HepG2 (cell line): ENCODE measurements around the gene HS6ST2. TPM values are rescaled to one million over a fixed set of nuclear protein-coding genes. Genes with fewer than 3 reads are reported as not detected.

Source experiments
- ATAC-seq: fragments of 200-7000 bp; cut with Tn5 transposase; 3 replicates; pipeline ENCODE4 v1.9.1; 2020; ENCODE audit warnings: mild to moderate bottlenecking, moderate library complexity
- BruUV-seq: library from RNA; stranded (reverse); fragments of 400-500 nt; replicated peaks from 2 replicates; lab custom pipeline; 2021; lab: Mats Ljungman, UMichigan
- CTCF ChIA-PET: fragments of 300-600 bp; formaldehyde crosslinking; extraction: SDS; loops from one replicate; lab custom pipeline; 2021; ENCODE audit warnings: low total read pairs, inconsistent platforms, low intra/inter-chr PET ratio; lab: Yijun Ruan, JAX
- POLR2A ChIA-PET: fragments of 350-600 bp; sonication (Branson Sonifier 250); formaldehyde crosslinking; loops from one replicate; lab custom pipeline; 2020; ENCODE audit warnings: antibody characterized with exemption, inconsistent platforms; lab: Yijun Ruan, JAX
- DNase-seq: peaks from one replicate; pipeline ENCODE4 v3.0.0-alpha.2; 2015; ENCODE audit warnings: low spot score
- FAIRE-seq: peaks from 3 replicates; lab custom pipeline; 2011; peaks lifted over from hg19 to GRCh38; lab: Jason Lieb, UNC
- H2AFZ ChIP-seq: one replicate; pipeline ENCODE4 v1.6.1; 2011; ENCODE audit warnings: low read length, inconsistent platforms
- H3K27ac ChIP-seq: fragments of 300-600 bp; 3 replicates; pipeline ENCODE4 v1.8.0; 2011; ENCODE audit warnings: mixed run types, mild to moderate bottlenecking, mixed read lengths, low read length, inconsistent platforms; ENCODE audit not compliant: insufficient read depth; ENCODE audit errors: extremely low read length
- H3K27me3 ChIP-seq, 2 experiments: fragments of 200-600 bp in 1 of 2; 2 replicates in 1 of 2; 3 replicates in 1 of 2; pipeline versions ENCODE4 v1.6.0 to v1.8.0; 2011; ENCODE audit warnings: low read length in 2 of 2, mild to moderate bottlenecking in 2 of 2, moderate library complexity in 2 of 2, inconsistent platforms in 1 of 2; ENCODE audit not compliant: insufficient read depth in 2 of 2, control insufficient read depth in 1 of 2
- H3K36me3 ChIP-seq, 2 experiments: fragments of 200-600 bp in 1 of 2; replicated peaks in 1 of 2; 2 replicates in 1 of 2; 3 replicates in 1 of 2; pipeline versions ENCODE4 v1.5.1 to v1.8.0; 2011; ENCODE audit warnings: low read length in 2 of 2, inconsistent platforms in 1 of 2; ENCODE audit not compliant: insufficient read depth in 2 of 2, control insufficient read depth in 1 of 2
- H3K4me1 ChIP-seq: 2 replicates; pipeline ENCODE4 v1.5.1; 2012; ENCODE audit warnings: low read length, inconsistent platforms; ENCODE audit not compliant: insufficient read depth
- H3K4me2 ChIP-seq: 2 replicates; pipeline ENCODE4 v1.6.0; 2011; ENCODE audit warnings: low read depth, low read length, inconsistent platforms
- H3K4me3 ChIP-seq, 3 experiments: fragments of 200-600 bp in 1 of 3; sonication (generic), shearing (Covaris generic) in 1 of 3; replicated peaks in 1 of 3; 2 replicates each; pipeline ENCODE4 v1.5.1; 2011 to 2016; ENCODE audit warnings: low read length in 3 of 3, inconsistent platforms in 2 of 3, low read depth in 2 of 3, mild to moderate bottlenecking in 2 of 3, control low read depth in 1 of 3, mixed read lengths in 1 of 3; ENCODE audit not compliant: insufficient read depth in 1 of 3
- H3K79me2 ChIP-seq: one replicate; pipeline ENCODE4 v1.6.1; 2011; ENCODE audit warnings: low read length, inconsistent platforms; ENCODE audit not compliant: insufficient read depth
- H3K9ac ChIP-seq: 2 replicates; pipeline ENCODE4 v1.6.0; 2011; ENCODE audit warnings: mild to moderate bottlenecking, low read depth, low read length, inconsistent platforms; ENCODE audit not compliant: insufficient read depth
- H3K9me3 ChIP-seq: 2 replicates; pipeline ENCODE4 v1.5.1; 2012; ENCODE audit warnings: mild to moderate bottlenecking, low read length
- H4K20me1 ChIP-seq: 2 replicates; pipeline ENCODE4 v1.6.0; 2011; ENCODE audit warnings: inconsistent platforms, mild to moderate bottlenecking, low read length, moderate library complexity; ENCODE audit not compliant: insufficient read depth
- ARNT2 ChIP-seq: sonication (generic); formaldehyde crosslinking; IDR thresholded peaks from 2 replicates; pipeline ENCODE4 v1.8.0; 2022; ENCODE audit warnings: mild to moderate bottlenecking, low read depth, missing genetic modification reagents, moderate library complexity
- EEA1 ChIP-seq: sonication (generic); formaldehyde crosslinking; IDR thresholded peaks from 2 replicates; pipeline ENCODE4 v1.5.1; 2020; ENCODE audit warnings: mild to moderate bottlenecking, missing genetic modification reagents, borderline replicate concordance
- FOSL1 ChIP-seq: sonication (generic); formaldehyde crosslinking; IDR thresholded peaks from 2 replicates; pipeline ENCODE4 v1.9.0; 2021; ENCODE audit warnings: missing genetic modification reagents, borderline replicate concordance
- GATAD2A ChIP-seq: IDR thresholded peaks from 2 replicates; pipeline ENCODE4 v1.6.1; 2016
- YEATS4 ChIP-seq: sonication (generic); formaldehyde crosslinking; IDR thresholded peaks from 2 replicates; pipeline ENCODE4 v1.4.0; 2020; ENCODE audit warnings: missing genetic modification reagents, borderline replicate concordance
- ZNF101 ChIP-seq: sonication (generic); formaldehyde crosslinking; IDR thresholded peaks from 2 replicates; pipeline ENCODE4 v1.4.0; 2020; ENCODE audit warnings: mild to moderate bottlenecking, low read depth, missing genetic modification reagents, borderline replicate concordance
- ZNF333 ChIP-seq: sonication (generic); formaldehyde crosslinking; IDR thresholded peaks from 2 replicates; pipeline ENCODE4 v1.4.0; 2020; ENCODE audit warnings: mild to moderate bottlenecking, missing genetic modification reagents, borderline replicate concordance
- ZNF660 ChIP-seq: sonication (generic); formaldehyde crosslinking; IDR thresholded peaks from 2 replicates; pipeline ENCODE4 v1.5.1; 2020; ENCODE audit warnings: mild to moderate bottlenecking, low read depth, missing genetic modification reagents, borderline replicate concordance
- ZNF737 ChIP-seq: sonication (generic); formaldehyde crosslinking; IDR thresholded peaks from 2 replicates; pipeline ENCODE4 v1.5.0; 2020; ENCODE audit warnings: missing genetic modification reagents, mild to moderate bottlenecking, borderline replicate concordance
- WGBS: methylation state at CpG from one replicate; pipeline ENCODE4 v1.1.6; 2017; ENCODE audit warnings: low lambda C conversion rate; 5-methylcytosine and 5-hydroxymethylcytosine counted together
- in situ Hi-C: cut with HindIII; loops from 2 replicates; pipeline ENCODE4 v1.10.0; 2017; ENCODE audit warnings: low pct_unique_long_range_greater_than_20kb; ENCODE audit not compliant: extremely low pct_ligation_motif_present
- intact Hi-C: fragments of 100-400 bp; cut with micrococcal nuclease; formaldehyde crosslinking; loops from one replicate; pipeline ENCODE4 v1.10.0; 2022; ENCODE audit not compliant: unreplicated experiment
- polyA plus RNA-seq, 8 experiments: library from polyadenylated mRNA; depleted of rRNA in 3 of 8; stranded (reverse) in 7 of 8; unstranded in 1 of 8; fragments of >200 nt; fragmentation: Illumina TruSeq in 4 of 8; extraction: Trizol in 4 of 8; gene quantifications; 2 replicates each; pipeline versions ENCODE4 v1.2.1 to v1.2.3, GENCODE V29; 2011 to 2016; ENCODE audit warnings: low read depth in 4 of 8, missing spikeins in 1 of 8, mixed read lengths in 1 of 8; ENCODE audit not compliant: insufficient read depth in 1 of 8
- total RNA-seq, 5 experiments: library from RNA; depleted of rRNA; stranded (reverse); fragments of >200 nt; fragmentation: Illumina TruSeq; extraction: Trizol; gene quantifications; 2 replicates each; pipeline ENCODE4 v1.2.3, GENCODE V29; 2016; ENCODE audit warnings: low read depth in 1 of 5
- TF ChIP-seq, protein P1 (sequence below): sonication (generic); formaldehyde crosslinking; IDR thresholded peaks from 2 replicates; pipeline ENCODE4 v1.5.0; 2020; ENCODE audit warnings: mild to moderate bottlenecking, missing genetic modification reagents, moderate library complexity
- TF ChIP-seq, protein P2 (sequence below): sonication (generic); formaldehyde crosslinking; conservative IDR thresholded peaks from 2 replicates; pipeline ENCODE4 v1.4.0; 2020; ENCODE audit warnings: missing genetic modification reagents

HS6ST2 gene
- total and polyA plus RNA-seq, 2 of the 13 experiments (the other 11 are each of a cell fraction or from before 2014, with no cell fraction given): 0.05 TPM; not detected in 1

DNA sequence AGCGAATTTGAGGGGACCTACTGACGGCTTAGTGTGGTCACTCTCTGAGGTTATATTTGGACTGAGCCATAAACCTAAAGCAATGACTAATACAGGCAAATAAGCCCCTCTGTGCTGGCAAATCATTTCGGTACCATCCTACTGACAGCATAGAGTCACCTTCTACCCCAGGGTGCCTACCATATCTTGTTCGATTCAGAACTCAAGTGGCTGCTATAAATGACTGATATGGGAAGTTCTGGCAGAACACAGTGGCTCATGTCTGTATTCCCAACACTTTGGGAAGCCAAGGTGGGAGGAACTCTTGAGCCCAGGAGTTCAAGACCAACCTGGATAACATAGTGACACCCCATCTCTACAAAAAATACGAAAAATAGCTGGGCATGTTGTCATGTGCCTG is 243.5 kb downstream of the HS6ST2 start:
- H3K27ac ChIP-seq: no peak overlapping the region
- 0% methylated on average over 3 of the region's 5 CpGs for WGBS
- no peaks in the 10 kb centered on the region for H3K27me3 ChIP-seq
- no peaks in the 10 kb centered on the region for H3K79me2 ChIP-seq
- CTCF ChIA-PET: no interaction called here
- H3K4me3 ChIP-seq: no peak overlapping the region
- DNase-seq: no peak
- H4K20me1 ChIP-seq: no peaks in the 10 kb centered on the region
- TF ChIP-seq ZNF737: no peak
- TF ChIP-seq, protein P1, sequence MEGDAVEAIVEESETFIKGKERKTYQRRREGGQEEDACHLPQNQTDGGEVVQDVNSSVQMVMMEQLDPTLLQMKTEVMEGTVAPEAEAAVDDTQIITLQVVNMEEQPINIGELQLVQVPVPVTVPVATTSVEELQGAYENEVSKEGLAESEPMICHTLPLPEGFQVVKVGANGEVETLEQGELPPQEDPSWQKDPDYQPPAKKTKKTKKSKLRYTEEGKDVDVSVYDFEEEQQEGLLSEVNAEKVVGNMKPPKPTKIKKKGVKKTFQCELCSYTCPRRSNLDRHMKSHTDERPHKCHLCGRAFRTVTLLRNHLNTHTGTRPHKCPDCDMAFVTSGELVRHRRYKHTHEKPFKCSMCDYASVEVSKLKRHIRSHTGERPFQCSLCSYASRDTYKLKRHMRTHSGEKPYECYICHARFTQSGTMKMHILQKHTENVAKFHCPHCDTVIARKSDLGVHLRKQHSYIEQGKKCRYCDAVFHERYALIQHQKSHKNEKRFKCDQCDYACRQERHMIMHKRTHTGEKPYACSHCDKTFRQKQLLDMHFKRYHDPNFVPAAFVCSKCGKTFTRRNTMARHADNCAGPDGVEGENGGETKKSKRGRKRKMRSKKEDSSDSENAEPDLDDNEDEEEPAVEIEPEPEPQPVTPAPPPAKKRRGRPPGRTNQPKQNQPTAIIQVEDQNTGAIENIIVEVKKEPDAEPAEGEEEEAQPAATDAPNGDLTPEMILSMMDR (CRISPR knock-in tag): no peak
- no peak for TF ChIP-seq ARNT2 (CRISPR knock-in tag)
- no peak for TF ChIP-seq YEATS4 (CRISPR knock-in tag)
- TF ChIP-seq, protein P2, sequence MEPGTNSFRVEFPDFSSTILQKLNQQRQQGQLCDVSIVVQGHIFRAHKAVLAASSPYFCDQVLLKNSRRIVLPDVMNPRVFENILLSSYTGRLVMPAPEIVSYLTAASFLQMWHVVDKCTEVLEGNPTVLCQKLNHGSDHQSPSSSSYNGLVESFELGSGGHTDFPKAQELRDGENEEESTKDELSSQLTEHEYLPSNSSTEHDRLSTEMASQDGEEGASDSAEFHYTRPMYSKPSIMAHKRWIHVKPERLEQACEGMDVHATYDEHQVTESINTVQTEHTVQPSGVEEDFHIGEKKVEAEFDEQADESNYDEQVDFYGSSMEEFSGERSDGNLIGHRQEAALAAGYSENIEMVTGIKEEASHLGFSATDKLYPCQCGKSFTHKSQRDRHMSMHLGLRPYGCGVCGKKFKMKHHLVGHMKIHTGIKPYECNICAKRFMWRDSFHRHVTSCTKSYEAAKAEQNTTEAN: no peak
- TF ChIP-seq, all 625 proteins: peak for 0
- no peak overlapping the region for H3K9ac ChIP-seq
- no peaks in the 10 kb centered on the region for H3K36me3 ChIP-seq
- no peaks in the 10 kb centered on the region for H3K9me3 ChIP-seq
- no TSS peak for BruUV-seq
- no peak for ATAC-seq
- intact Hi-C loops: no loop called here
- in situ Hi-C loops: no loop called here
- H2AFZ ChIP-seq: no peak overlapping the region
- no peak for FAIRE-seq
- POLR2A ChIA-PET: no interaction called here
- H3K4me1 ChIP-seq: no peaks in the 10 kb centered on the region
- no peak overlapping the region for H3K4me2 ChIP-seq

DNA sequence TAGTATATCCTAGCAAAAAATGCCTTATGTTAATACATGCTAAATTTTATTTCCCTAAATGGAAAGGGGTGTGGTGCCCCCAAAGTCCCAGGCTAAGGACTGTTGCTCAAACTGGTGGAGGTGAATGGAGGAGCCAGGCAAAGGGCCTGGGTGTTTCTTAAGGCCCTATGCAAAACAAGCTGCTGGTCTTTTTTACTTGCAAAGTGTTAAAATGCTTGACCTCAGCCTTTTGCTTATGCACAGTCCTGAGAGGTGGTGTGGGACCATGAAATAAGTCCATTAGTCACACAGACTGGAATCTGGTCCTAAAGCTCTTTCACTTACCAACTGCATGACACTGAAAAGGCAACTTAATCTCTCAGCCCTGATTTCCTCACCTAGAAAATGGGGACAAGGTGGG is 246.1 kb downstream of the HS6ST2 start:
- no peak for ATAC-seq
- Histone ChIP-seq H3K36me3 (no peaks in the 10 kb centered on the region), H3K9ac (no peak overlapping the region), H3K4me1 (no peaks in the 10 kb centered on the region), H2AFZ (no peak overlapping the region), H3K4me3 (no peak overlapping the region), H3K4me2 (no peak overlapping the region), H3K27me3 (no peaks in the 10 kb centered on the region)
- no peak for DNase-seq
- BruUV-seq: no TSS peak
- intact Hi-C loops: no loop called here
- in situ Hi-C loops: no loop called here
- CTCF ChIA-PET: no interaction called here
- POLR2A ChIA-PET: no interaction called here
- TF ChIP-seq FOSL1 (CRISPR knock-in tag): no peak
- no peak for TF ChIP-seq EEA1
- TF ChIP-seq ZNF660 (CRISPR knock-in tag): no peak
- no peak for TF ChIP-seq ZNF333
- no peak for TF ChIP-seq GATAD2A (CRISPR knock-in tag)
- TF ChIP-seq ZNF101 (CRISPR knock-in tag): no peak
- TF ChIP-seq, all 625 proteins: peak for 0
- no peaks in the 10 kb centered on the region for H4K20me1 ChIP-seq
- no peak for FAIRE-seq
- H3K9me3 ChIP-seq: no peaks in the 10 kb centered on the region
- no peaks in the 10 kb centered on the region for H3K79me2 ChIP-seq
- H3K27ac ChIP-seq: no peak overlapping the region
